Liver (tissue), 9 donors: ENCODE results near the gene NPTX2. TPM values are rescaled to one million over a fixed set of nuclear protein-coding genes. Genes with fewer than 3 reads are reported as not detected.

Experiments used
- DNase-seq: peaks from one replicate; pipeline ENCODE4 v3.0.0-alpha.2; 2017; ENCODE audit warnings: low spot score
- H3K27ac ChIP-seq, 2 donors: one replicate each; pipeline ENCODE4 v1.7.0; 2013; ENCODE audit warnings: inconsistent platforms in 2 of 2, low read length in 2 of 2, control low read depth in 1 of 2, low read depth in 1 of 2, mild to moderate bottlenecking in 1 of 2
- H3K27me3 ChIP-seq, 4 donors: one replicate each; pipeline versions ENCODE4 v1.6.1 to v1.7.0; 2013; ENCODE audit warnings: low read length in 3 of 4, inconsistent platforms in 1 of 4, mild to moderate bottlenecking in 1 of 4, moderate library complexity in 1 of 4; ENCODE audit not compliant: control insufficient read depth in 4 of 4, insufficient read depth in 4 of 4
- H3K36me3 ChIP-seq, 4 donors: one replicate each; pipeline versions ENCODE4 v1.6.1 to v1.7.0; 2013; ENCODE audit warnings: low read length in 3 of 4, mild to moderate bottlenecking in 3 of 4, low read depth in 1 of 4, moderate library complexity in 1 of 4; ENCODE audit not compliant: control insufficient read depth in 4 of 4, insufficient read depth in 3 of 4
- H3K4me1 ChIP-seq, 4 donors: one replicate each; pipeline versions ENCODE4 v1.6.1 to v1.7.0; 2013; ENCODE audit warnings: low read length in 3 of 4, mild to moderate bottlenecking in 3 of 4, moderate library complexity in 1 of 4; ENCODE audit not compliant: control insufficient read depth in 4 of 4, insufficient read depth in 4 of 4
- H3K4me3 ChIP-seq, 3 donors: one replicate each; pipeline versions ENCODE4 v1.6.1 to v1.7.0; 2013; ENCODE audit warnings: low read length in 3 of 3, control low read depth in 1 of 3, low read depth in 1 of 3, mild to moderate bottlenecking in 1 of 3
- H3K9ac ChIP-seq, 2 donors: one replicate each; pipeline ENCODE4 v1.7.0; 2013; ENCODE audit warnings: low read length in 2 of 2, mild to moderate bottlenecking in 2 of 2, moderate library complexity in 2 of 2, control low read depth in 1 of 2, low read depth in 1 of 2
- H3K9me3 ChIP-seq, 4 donors: one replicate each; pipeline versions ENCODE4 v1.6.1 to v1.7.0; 2013; ENCODE audit warnings: low read length in 3 of 4; ENCODE audit not compliant: control insufficient read depth in 4 of 4
- ATF3 ChIP-seq: IDR thresholded peaks from 2 replicates; pipeline ENCODE4 v1.6.1; 2016; ENCODE audit warnings: antibody characterized with exemption
- CTCF ChIP-seq: fragments of 150-350 bp; IDR thresholded peaks from 2 replicates; pipeline ENCODE4 v1.5.1; 2017; ENCODE audit warnings: improper control_type of control experiment, low read depth, low read length; ENCODE audit not compliant: missing input control
- EGR1 ChIP-seq, 2 donors: IDR thresholded peaks; 2 replicates each; pipeline ENCODE4 v1.6.1; 2016 to 2018; ENCODE audit warnings: antibody characterized with exemption in 2 of 2, low read depth in 2 of 2
- FOXA1 ChIP-seq: IDR thresholded peaks from 2 replicates; pipeline ENCODE4 v1.6.1; 2016; ENCODE audit warnings: antibody characterized with exemption
- FOXA2 ChIP-seq: IDR thresholded peaks from 2 replicates; pipeline ENCODE4 v1.6.1; 2016; ENCODE audit warnings: antibody characterized with exemption
- GABPA ChIP-seq, 2 donors: IDR thresholded peaks in 1 of 2; conservative IDR thresholded peaks in 1 of 2; 2 replicates each; pipeline ENCODE4 v1.6.1; 2016; ENCODE audit warnings: antibody characterized with exemption in 2 of 2, mild to moderate bottlenecking in 1 of 2, moderate library complexity in 1 of 2
- HNF4A ChIP-seq, 2 donors: conservative IDR thresholded peaks; 2 replicates each; pipeline ENCODE4 v1.6.1; 2016; ENCODE audit warnings: antibody characterized with exemption in 2 of 2, mild to moderate bottlenecking in 2 of 2
- HNF4G ChIP-seq: IDR thresholded peaks from 2 replicates; pipeline ENCODE4 v1.6.1; 2016; ENCODE audit warnings: antibody characterized with exemption
- JUND ChIP-seq, 2 donors: IDR thresholded peaks; 2 replicates each; pipeline ENCODE4 v1.6.1; 2016; ENCODE audit warnings: antibody characterized with exemption in 2 of 2
- MAX ChIP-seq: IDR thresholded peaks from 2 replicates; pipeline ENCODE4 v1.6.1; 2016; ENCODE audit warnings: antibody characterized with exemption
- NR2F2 ChIP-seq: IDR thresholded peaks from 2 replicates; pipeline ENCODE4 v1.6.1; 2016; ENCODE audit warnings: antibody characterized with exemption
- RAD21 ChIP-seq, 2 donors: IDR thresholded peaks; 2 replicates each; pipeline ENCODE4 v1.6.1; 2016; ENCODE audit warnings: antibody characterized with exemption in 2 of 2, mild to moderate bottlenecking in 2 of 2
- SP1 ChIP-seq: IDR thresholded peaks from 2 replicates; pipeline ENCODE4 v1.6.1; 2018; ENCODE audit warnings: antibody characterized with exemption, mild to moderate bottlenecking
- TAF1 ChIP-seq: conservative IDR thresholded peaks from 2 replicates; pipeline ENCODE4 v1.6.1; 2016; ENCODE audit warnings: antibody characterized with exemption, mild to moderate bottlenecking
- YY1 ChIP-seq: IDR thresholded peaks from 2 replicates; pipeline ENCODE4 v1.6.1; 2016; ENCODE audit warnings: antibody characterized with exemption, mild to moderate bottlenecking
- ZBTB33 ChIP-seq: IDR thresholded peaks from 2 replicates; pipeline ENCODE4 v1.6.1; 2016; ENCODE audit warnings: antibody characterized with exemption
- WGBS: extraction: QIAGEN DNeasy Blood & Tissue Kit; methylation state at CpG from one replicate; pipeline ENCODE4 v1.1.7; 2013; 5-methylcytosine and 5-hydroxymethylcytosine counted together
- polyA plus RNA-seq, 2 donors: library from polyadenylated mRNA; stranded (reverse) in 1 of 2; unstranded in 1 of 2; fragments of 200-250 nt in 1 of 2; fragments of >200 nt in 1 of 2; fragmentation: Nextera tagmentation in 1 of 2; extraction: Ambion mirVana in 1 of 2; gene quantifications; one replicate each; pipeline versions ENCODE4 v1.2.1 to v1.2.3, GENCODE V29; 2013 to 2015
- total RNA-seq, 2 donors: library from RNA; depleted of rRNA; stranded (reverse); fragments of >200 nt; gene quantifications; one replicate each; pipeline ENCODE4 v1.2.3, GENCODE V29; 2014
- donor health status: healthy.
- donor health status: healthy.
- donor health status: healthy.
- donor health status: healthy.
- donor health status: healthy.

Gene NPTX2
- total and polyA plus RNA-seq, 4 donors, result 0.09 to 1.5 (median 0.58) TPM

DNA sequence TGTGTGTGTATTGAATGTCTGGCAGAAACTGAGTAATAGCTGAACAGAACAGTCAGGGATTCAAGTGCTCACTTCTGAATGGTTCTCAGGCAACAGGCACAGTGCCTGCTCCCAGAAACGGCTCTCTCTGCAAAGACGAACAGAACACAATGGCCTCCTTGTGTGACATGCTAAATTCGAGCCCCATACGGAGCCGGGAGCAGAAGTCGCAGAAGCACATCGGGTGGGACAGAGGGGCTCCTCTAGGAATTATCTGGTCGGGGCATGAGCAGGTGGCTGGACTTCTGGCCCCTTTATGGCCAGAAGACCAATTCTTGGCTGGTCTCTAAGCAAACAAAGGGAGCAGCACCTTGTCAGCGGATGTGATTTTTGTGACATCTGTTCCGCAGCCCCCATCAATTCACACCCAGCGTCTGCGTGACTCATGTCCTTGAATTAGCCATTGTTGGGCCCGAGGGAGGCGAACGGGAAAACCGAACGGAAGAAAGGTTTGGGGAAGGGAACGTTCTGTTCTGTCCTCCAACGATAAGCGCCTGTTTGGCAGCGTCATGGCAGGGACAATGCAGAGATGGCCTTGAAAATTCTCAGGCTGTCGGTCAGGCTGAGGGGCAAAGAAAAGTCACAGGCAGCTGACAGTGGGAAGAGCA lies 47.3 kb upstream of the NPTX2 start:
- Histone ChIP-seq H3K27me3 (peaks cover 0 to 3% (median 0%) of the 10 kb centered on the region in 4 donors), H3K9ac (no peak overlapping the region), H3K4me3 (no peak overlapping the region), H3K9me3 (no peaks in the 10 kb centered on the region), H3K27ac (no peak overlapping the region), H3K36me3 (no peaks in the 10 kb centered on the region), H3K4me1 (no peaks in the 10 kb centered on the region)
- 67% methylated on average over 22 of the region's 22 CpGs for WGBS
- no peak for DNase-seq
- TF ChIP-seq ATF3 (no peak), FOXA1 (no peak), YY1 (no peak), NR2F2 (no peak), CTCF (no peak), JUND (IDR thresholded peaks at IDR 0.05) (no peak), MAX (no peak), FOXA2 (no peak)

DNA sequence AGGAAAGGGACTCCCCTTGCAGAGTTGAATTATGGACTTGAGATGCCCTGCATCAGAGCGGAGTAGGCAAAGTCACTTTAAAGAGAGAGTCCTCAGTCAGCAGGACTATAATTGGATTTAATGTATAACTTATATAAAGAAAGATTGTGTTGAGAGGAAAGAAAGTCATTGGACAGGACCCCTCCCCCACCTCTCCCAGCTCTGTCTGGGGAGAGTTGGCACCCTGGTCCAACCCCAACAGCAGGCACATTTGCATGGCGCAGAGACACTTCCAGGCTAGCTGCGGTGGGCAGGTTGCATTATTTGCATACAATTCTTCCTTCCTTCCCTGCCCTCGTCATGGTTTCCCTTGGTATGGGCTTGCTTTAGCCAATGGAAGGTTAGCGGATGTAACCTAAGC lies 46.1 kb upstream of the NPTX2 start:
- Histone ChIP-seq H3K36me3 (no peaks in the 10 kb centered on the region), H3K4me3 (no peak overlapping the region), H3K9me3 (peaks cover 0 to 2% (median under 1%) of the 10 kb centered on the region in 4 donors), H3K9ac (no peak overlapping the region), H3K4me1 (no peaks in the 10 kb centered on the region), H3K27ac (no peak overlapping the region), H3K27me3 (peaks cover 0 to 3% (median 0%) of the 10 kb centered on the region in 4 donors)
- TF ChIP-seq JUND (IDR thresholded peaks at IDR 0.05) (no peak), CTCF (no peak), ATF3 (no peak), SP1 (no peak), NR2F2 (no peak), EGR1 (IDR thresholded peaks at IDR 0.05; ENCODE audit: low read depth in 2 of 2) (no peak), HNF4A (conservative IDR thresholded peaks at IDR 0.05) (no peak), RAD21 (IDR thresholded peaks at IDR 0.05) (no peak), GABPA (IDR thresholded peaks at IDR 0.05 in 1 of 2, conservative IDR thresholded peaks at IDR 0.05 in 1 of 2) (no peak), TAF1 (no peak), FOXA2 (no peak), HNF4G (no peak), ZBTB33 (no peak), MAX (no peak)
- 83% methylated on average over 5 of the region's 5 CpGs for WGBS
- DNase-seq, result no peak
